ENCODE measurements around the gene NAPSA. TPM values are rescaled to one million over a fixed set of nuclear protein-coding genes. Genes with fewer than 3 reads are reported as not detected.

Gene NAPSA
- total and polyA plus RNA-seq, 2 of the 8 experiments (the other 6 are each of a cell fraction or from before 2014, with no cell fraction given), result 0.71 to 0.73 TPM

- TF ChIP-seq BCL11A (IDR thresholded peaks at IDR 0.05; ENCODE audit: low read depth in 2 of 2, low read length in 2 of 2), result no peak
Measured at GRCh38 chr19:50409347-50409746, 43.9 kb upstream of the NAPSA start (continued).

All from H1 (cell line).